GM11168 (cell line): ENCODE measurements around the gene RHEB.

ENCODE experiments used
- in situ Hi-C: fragments of 300-500 bp; cut with MboI; formaldehyde crosslinking; loops from one replicate; pipeline ENCODE4 v1.12.0; 2022; ENCODE audit warnings: low sequenced_read_pairs; ENCODE audit not compliant: unreplicated experiment

The RHEB gene, protein sequence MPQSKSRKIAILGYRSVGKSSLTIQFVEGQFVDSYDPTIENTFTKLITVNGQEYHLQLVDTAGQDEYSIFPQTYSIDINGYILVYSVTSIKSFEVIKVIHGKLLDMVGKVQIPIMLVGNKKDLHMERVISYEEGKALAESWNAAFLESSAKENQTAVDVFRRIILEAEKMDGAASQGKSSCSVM

DNA sequence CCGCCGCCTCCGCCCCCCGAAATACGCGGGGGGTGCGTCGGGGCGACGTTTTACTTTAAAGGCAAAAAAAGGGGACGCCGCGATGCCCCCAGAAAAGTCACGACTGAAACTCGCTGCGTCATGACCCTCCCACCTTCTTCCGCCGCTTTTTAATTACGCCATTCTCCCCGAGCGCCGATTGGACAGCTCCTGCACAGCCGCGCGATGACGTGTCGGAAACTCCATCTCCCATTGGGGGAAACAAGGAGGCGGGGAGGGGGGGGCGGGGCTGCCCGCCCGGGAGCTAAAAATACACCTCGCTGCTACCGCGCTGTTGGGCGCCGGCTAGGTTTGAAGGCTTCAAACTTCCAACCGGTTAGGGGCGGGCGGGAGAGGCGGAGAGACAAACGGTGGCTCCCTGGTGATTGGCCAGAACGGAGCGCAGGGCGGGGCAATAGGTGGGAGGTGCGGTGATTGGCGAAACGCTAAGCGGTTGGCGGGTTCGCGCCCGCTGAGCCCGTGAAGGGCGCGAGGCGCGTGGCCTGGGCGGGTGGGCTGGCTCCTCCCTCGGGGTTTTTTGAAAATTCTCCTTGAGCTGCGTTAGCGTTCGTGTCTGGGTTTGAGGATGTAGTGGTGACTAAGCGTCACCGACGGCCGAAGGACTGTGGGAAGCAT lies at the start of gene RHEB:
Gene RHEB, minus strand, starts transcription at position 131 of the 654 bp plus-strand sequence. CDS start 384 bp downstream, outside the sequence.
- in situ Hi-C loops = no loop called here

DNA sequence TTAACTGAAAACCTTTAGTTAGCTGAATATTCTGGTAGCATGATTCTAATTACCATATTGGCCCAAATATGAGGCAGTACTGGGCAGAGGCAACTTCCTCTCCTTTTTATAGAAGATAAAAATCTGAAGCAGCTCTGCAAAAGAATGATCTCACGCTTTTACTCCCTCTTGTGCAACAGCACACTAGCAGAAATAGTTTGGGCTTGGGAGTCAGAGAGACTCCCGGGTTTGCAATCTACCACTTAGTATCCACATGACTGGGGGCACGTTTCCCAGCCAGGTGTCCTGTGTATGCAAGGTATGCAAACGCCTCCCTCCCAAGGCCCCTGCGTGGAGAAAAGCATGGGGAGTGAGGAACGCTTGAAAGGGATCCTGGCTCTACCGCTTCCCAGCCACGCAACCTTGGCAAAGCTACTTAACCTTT lies 47.2 kb upstream of the RHEB start:
- in situ Hi-C loops = no loop called here

DNA sequence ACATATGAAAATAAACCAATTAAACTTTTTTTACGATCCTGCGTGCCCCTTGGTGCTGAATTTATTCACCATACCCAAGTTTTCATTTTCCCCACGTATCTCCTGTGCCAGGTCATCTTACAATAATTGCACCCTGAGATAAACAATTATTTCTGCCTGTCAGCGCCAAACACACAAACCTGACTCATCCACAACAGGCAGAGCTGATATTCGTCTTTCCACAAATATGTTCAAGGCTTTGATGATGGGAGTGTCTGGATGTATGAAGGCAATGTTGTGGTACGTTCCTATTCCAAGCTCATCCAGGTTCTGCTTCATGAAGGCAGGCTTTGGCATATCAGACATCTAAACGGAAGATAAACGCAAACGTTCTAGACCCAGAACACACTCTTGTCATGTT lies 45.8 kb upstream of the RHEB start:
- in situ Hi-C loops = no loop called here

DNA sequence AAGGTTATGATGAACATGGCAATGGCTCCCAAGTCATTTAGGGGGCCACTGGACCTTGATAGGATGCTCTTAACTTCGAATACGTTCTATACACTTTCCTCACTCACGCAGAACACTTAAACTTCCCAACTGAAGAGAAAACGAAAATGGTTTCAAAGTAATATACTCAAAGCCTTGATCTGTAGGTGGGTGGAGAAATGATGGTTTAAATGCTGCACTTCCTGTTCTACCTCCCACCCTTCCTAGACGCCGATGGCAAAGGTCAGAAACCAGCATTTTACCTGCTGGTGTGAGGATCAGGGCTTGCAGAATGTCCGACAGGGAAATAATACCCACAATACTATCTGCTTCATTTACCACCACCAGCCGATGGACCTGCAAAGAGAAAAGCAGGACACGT lies 40.5 kb upstream of the RHEB start:
- in situ Hi-C loops = no loop called here

DNA sequence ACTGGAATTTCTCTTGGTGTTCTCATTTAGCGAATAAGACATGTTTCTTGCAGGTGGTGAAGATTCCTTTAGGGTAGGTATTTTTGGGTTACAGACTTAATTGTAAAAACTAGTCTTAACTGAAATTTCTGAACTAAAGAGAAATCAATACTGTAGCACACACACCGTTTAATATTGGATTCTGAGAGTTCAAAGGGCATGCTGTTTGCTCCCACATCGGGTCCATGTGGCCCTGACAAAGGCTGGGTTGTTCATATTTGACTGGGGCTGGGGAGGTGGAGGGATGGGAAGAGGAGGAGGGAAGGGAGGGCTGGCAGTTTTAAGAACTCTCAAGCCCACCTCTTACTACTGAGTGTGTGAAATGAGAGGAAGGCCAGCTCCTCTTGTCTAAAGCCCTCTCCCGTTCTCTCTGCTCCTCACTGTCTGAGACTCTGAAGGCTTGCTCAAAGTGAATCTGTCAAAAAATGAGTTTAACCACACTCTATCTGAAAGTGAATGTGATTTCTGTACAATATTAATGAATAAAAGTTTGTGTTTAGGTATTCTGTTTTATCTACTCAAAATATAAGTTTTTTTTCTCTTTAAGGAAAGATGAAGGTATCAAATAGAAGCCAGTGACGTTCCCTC lies 40.0 kb upstream of the RHEB start:
- in situ Hi-C loops = no loop called here

DNA sequence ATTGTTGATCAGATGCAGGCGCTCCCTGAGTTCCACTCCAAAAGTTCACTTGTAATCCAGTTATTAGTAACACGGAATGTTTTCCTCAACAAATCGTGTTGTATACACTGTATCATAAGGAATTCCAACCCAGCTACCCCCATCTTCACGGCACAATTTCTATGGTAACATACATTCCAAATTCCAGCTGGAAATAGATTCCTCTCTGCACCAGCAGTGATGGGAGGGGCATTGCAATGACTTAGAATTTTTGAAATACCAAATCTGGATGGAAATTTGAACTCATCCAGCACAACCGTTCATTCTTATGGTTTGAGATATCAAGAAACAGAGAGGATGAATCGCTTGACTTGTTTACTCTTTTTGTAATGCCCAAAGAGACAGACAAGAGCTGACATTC lies 38.9 kb upstream of the RHEB start:
- in situ Hi-C loops = no loop called here

DNA sequence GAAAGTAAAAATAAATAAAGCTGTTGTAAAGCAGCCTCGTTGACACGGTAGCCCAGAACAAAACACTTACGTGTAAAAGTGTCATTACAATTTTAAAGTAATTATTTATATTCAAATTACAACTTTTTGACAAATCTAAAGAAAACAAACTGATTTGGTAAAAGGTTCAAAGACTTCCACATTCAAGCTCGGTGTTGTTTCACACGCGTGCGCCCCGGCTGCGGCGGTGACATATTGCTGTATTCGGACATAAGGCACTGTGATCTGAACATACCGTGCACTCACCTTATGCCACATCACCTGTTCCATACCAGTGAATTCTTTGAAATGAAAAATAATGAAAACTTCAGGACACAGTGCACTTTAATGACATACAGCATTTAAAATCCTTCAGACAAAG lies 36.9 kb upstream of the RHEB start:
- in situ Hi-C loops = no loop called here

DNA sequence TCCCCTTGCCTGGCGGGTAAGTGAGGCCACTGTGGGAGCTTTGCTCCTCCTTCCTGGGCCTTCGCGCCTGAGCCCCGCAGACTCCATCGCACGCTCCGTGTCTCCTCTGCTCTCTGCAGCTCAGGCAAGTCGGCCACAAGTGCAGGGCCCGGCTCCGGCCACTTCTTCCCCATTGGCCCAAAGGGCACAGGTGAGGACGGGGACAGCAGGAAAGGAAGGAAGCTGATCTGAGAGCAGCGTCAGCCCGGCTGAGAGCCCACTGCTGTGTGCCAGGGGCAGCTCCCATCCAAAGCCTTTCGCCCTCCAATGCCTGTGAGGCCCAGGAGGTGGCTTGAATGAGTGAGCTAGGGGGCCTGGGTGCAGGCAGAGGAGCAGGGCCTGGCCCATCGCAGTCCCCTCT lies 33.7 kb upstream of the RHEB start:
- in situ Hi-C loops = no loop called here

DNA sequence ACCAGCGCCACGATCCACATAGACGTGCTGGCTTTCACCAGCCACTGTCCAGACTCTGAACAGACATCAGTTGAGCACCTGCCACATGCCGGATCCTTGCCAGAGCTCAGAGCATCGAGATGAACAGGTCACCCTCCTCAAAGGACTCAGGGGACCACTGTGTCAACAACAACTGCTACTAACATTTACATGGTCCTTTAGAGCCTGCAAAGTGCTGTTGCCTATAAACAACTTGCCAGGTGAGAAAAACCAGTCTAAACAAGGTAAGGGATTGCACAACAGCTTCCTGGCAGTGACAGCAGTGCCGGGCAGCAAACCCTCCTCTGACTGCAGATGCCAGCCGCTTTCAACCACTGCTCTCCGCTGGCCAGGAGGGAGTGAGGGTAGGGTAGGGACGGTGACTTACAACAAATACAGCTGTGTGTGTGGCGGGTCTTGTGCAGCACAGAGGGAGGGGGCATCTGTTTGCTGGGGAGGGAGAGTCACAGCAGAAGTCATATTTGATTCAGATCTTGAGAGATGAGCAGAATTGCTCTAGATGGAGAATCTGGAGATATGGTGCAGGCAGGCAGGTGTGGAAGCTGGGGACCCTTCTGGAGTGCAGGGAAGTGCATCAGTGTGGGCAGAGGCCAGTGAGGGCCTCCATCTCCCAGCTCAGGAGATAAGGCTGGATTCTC lies 32.8 kb upstream of the RHEB start:
- in situ Hi-C loops = no loop called here

DNA sequence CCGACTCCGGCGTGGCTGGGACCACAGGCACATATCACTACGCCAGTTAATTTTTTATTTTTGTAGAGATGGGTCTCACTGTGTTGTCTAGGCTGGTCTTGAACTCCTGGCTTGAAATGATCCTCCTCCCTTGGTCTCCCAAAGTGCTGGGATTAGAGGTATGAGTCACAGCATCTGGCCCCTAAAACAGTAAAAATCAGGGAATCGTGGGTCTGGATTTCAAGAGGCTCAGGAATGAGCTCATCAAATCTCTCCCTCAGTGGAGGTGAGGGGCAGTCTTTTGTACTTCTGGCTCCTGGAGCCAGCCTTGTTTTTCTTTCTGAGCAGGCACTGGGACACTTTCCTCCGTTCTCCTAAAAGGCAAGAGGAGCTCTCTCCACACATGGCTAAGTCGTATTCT lies 32.1 kb upstream of the RHEB start:
- in situ Hi-C loops = no loop called here

DNA sequence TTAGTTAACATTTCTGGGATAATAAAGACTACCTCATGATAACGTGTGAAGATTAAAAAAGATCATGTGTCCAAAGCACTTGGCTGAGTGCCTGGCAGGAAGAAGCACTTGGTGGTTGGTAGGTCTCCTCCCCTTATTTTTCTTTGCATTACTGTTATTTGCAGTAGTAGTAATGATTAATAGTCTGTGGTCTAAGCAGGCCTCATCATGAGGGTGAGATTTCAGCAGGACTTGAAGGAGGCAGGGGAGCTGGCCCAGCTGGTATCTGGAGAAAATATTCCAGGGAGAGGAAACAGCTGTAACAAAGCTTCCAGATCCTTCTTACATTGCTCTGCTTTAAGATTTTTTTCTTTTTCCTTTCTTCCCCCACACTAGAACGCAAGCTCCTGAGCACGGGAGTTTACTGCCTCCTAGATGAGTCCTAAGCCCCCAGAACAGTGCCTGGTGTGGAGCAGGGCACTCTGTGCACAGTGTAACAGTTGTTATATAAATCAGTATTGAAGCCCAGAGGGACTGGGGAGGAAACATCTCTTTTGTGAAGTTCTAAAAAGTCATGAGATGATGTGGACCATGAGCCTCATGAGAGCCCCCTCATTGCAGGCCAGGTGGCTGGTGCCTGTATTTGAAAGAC lies 31.1 kb upstream of the RHEB start:
- in situ Hi-C loops = no loop called here

DNA sequence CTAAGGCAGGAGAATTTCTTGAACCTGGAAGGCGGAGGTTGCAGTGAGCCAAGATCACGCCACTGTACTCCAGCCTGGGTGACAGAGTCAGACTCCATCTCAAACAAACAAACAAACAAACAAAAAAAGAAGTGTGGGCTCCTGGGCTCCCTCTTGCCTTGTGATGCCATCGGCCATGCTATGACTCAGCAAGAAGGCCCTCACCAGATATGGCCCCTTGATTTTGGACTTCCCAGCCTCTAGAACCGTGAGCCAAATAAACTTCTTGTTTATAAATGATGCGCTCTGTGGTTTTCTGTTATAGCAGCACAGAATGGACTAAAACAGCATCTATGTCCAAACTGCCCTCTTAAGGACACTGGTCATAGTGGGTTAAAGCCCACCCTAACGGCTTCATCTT lies 29.9 kb upstream of the RHEB start:
- in situ Hi-C loops = no loop called here

DNA sequence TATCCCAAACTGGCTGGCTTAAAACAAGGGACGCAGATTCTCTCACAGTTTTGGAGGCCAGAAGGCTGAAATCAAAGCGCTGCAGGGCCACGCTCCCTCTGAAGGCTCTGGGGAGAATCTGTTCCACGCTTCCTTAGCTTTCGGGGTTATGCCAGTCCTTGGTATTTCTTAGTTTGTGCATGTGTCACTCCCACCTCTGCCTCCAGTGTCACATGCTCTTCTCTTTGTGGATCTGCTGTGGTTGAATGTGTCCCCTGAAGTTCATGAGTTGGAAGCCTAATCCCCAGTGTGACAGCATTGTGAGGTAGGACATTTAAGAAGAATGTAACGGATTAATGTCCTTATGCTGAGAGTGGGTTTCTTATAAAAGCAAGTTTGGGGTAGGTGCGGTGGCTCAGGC lies 29.4 kb upstream of the RHEB start:
- in situ Hi-C loops = no loop called here

DNA sequence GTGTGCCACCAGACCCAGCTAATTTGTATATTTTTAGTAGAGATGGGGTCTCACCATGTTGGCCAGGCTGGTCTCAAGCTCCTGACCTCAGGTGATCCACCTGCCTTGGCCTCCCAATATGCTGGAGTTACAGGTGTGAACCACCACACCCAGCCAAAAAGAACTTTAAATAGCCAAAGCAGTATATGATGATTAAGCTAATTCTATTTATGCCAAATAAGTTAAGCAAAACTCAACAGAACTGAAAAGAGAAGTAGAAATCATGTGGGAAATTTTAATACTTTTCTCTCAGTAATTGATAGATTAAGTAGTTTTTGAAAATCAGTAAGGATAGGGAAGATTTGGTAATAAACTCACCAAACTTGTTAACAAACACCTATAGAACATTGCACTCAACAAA lies 24.5 kb upstream of the RHEB start:
- in situ Hi-C loops = no loop called here

DNA sequence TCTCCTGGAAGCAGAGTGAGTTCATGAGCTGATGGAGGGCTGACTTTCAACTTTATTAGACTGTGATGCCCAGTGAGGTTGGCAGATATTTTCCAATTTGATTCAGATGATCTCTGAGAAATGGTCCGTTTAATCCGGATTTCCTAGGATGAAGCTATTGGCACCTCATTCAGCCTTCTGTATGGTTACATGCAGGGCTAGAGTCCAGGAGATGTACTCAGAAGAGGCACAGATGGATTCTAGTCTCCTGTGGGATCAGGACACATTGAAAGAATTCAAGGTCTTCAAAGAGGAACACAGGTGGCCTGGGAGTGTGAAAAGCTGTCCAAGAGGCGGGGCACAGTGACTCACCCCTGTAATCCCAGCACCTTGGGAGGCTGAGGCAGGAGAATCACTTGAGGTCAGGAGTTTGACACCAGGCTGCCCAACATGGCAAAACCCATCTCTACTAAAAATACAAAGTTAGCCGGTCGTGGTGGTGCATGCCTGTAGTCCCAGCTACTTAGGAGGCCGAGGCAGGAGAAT lies 23.0 kb upstream of the RHEB start:
- in situ Hi-C loops = no loop called here

DNA sequence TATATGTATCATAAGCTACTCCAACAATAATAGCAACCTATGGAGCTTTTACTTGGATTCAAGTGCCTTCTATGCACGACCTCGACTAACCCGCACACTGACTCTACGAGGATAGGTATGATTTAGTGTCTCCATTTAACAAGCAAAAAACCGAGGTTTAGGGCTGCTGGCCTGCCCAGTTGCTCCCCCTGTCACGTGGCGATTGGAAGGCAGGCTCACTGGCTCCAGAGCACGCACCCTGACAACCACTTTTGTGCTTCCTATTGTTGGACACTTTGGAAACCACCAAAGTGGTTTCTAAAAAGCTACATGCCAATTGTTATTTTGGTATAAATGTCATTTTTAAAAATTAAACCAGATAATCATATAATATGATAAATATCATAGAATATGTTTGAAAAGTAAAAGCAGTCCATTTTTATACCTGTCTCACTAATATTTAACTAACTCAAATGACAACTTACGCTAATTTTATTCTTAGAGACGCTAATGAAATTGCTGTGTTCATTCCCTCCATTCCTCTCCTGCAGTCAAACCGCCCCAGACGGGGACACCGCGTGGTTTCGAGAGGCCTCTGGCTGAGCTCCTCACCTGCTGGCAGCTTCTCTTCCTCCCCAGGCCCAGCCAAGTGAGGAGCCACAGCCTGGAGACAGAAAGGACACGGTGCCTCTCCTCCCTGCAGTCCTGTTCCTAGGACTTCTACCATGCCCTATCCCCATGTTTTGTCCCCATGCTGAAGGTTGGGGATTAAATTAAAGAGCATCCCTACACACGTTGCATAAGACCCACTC lies 22.2 kb upstream of the RHEB start:
- in situ Hi-C loops = no loop called here

DNA sequence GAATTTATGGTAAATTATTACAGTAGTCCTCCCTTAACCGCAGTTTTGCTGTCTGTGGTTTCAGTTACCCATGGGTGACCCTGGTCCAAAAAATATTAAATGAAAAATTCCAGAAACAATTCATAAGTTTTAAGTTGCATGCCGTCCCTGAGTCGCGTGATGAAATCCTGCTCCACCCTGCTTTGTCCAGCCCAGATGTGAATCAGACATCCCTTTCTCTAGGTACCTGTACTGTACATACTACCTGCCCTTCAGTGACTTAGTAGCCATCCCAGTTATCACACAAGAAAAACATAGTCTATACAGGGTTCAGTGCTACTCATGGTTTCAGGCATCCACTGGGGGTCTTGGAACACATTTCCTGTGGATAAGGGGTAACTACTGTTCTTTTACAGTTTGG lies 20.5 kb upstream of the RHEB start:
- in situ Hi-C loops = no loop called here

DNA sequence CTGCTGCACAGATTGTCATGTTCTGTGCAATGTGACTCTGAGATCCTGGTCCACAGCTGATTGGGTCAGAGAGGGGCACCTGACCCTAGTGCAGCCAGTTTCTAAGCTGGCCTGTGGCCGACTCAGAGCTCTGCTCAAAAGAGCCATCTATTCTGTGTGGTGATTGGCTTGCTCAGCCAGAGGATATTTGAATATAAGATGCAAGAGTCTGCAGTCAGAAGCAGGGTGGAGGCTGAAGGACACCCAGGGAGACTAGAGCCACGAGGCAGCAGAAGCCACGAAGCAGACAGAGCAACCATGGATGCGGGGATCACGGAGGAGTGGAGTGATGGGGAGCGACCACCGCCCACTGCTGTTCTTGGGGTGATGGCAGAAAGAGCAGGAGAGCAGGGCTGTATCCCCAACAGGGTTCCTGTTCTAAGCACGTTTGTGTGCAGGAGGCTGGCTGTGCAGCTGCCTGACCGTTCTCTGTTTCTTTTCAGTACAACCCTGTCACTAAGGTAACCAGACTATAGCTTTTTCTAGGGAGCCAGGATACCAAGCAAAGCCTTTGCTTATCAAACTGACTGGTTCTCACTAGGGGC lies 19.5 kb upstream of the RHEB start:
- in situ Hi-C loops = no loop called here

DNA sequence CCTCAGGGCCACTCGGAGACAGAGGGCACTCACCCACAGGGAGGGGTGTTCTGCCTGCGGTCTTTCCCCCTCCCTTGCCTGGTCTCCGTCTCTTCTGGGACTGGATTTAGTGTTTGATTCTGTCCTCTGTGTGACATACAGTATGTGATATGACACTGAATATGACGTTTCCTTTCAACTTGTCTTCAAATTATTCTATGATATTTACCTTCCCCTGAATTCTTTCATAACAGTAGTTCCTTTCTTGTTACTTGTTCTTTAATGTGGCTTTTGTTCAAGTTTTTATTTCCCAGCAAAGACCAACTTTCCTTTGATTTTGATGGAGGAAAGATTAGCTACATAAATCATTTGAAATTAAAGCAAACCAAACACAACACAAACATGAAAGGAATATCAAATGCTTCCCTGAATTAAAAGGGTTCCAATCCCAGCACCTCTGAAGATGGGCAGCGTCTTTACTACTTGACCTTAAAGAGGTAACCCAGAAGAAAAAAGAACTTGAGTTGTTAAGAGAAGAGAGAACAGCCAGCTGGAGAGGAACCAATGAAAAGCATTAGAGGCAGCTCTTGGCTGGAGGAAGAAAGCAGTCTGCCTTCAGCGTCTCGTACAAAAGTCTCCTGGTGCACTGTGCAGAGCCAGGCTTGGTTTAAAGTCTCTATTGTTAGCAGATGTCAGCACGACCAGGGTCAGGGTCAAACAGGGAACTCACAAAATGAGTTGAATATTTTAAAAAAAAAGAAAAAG lies 18.3 kb upstream of the RHEB start:
- in situ Hi-C loops = no loop called here
